OCI-LY1 (cell line): ENCODE data around the gene INPP5A.

Experiments
- H2AFZ ChIP-seq: fragments of 200-600 bp; sonication (generic), shearing (Covaris generic); 2 replicates; pipeline ENCODE4 v1.6.0; 2014; ENCODE audit warnings: antibody characterized with exemption, mild to moderate bottlenecking, low read length
- H3F3A ChIP-seq: fragments of 200-600 bp; sonication (generic), shearing (Covaris generic); 2 replicates; pipeline ENCODE4 v1.6.0; 2014; ENCODE audit warnings: mild to moderate bottlenecking, antibody characterized with exemption, low read length, moderate library complexity; ENCODE audit not compliant: insufficient read depth
- H3K27ac ChIP-seq: fragments of 200-600 bp; sonication (generic); 2 replicates; pipeline ENCODE4 v1.5.1; 2014; ENCODE audit warnings: low read length, mixed run types, mild to moderate bottlenecking, low read depth; ENCODE audit not compliant: poor library complexity, severe bottlenecking
- H3K27me3 ChIP-seq: fragments of 200-600 bp; sonication (generic); 2 replicates; pipeline ENCODE4 v1.6.0; 2014; ENCODE audit warnings: antibody characterized with exemption, mild to moderate bottlenecking, low read length, moderate library complexity; ENCODE audit not compliant: insufficient read depth
- H3K36me3 ChIP-seq: fragments of 200-600 bp; sonication (generic); 2 replicates; pipeline ENCODE4 v1.6.1; 2014; ENCODE audit warnings: mild to moderate bottlenecking, antibody characterized with exemption, low read length, moderate library complexity, mixed read lengths; ENCODE audit not compliant: insufficient read depth
- H3K4me1 ChIP-seq: fragments of 200-600 bp; sonication (generic); 2 replicates; pipeline ENCODE4 v1.5.1; 2014; ENCODE audit warnings: mild to moderate bottlenecking, low read length, moderate library complexity; ENCODE audit not compliant: insufficient read depth, severe bottlenecking
- H3K4me2 ChIP-seq: fragments of 200-600 bp; sonication (generic), shearing (Covaris generic); 2 replicates; pipeline ENCODE4 v1.6.1; 2014; ENCODE audit warnings: low read length
- H3K4me3 ChIP-seq: fragments of 200-600 bp; sonication (generic); 2 replicates; pipeline ENCODE4 v1.5.1; 2014; ENCODE audit warnings: low read length, low read depth, mild to moderate bottlenecking, mixed read lengths; ENCODE audit not compliant: poor library complexity, severe bottlenecking
- H3K79me2 ChIP-seq: fragments of 200-600 bp; shearing (Covaris generic); 2 replicates; pipeline ENCODE4 v1.6.1; 2016; ENCODE audit warnings: mixed run types, low read length, mixed read lengths; ENCODE audit not compliant: insufficient read depth
- H3K9ac ChIP-seq: fragments of 200-600 bp; sonication (generic), shearing (Covaris generic); 2 replicates; pipeline ENCODE4 v1.6.1; 2014; ENCODE audit warnings: mild to moderate bottlenecking, low read length, mixed read lengths
- H3K9me2 ChIP-seq: fragments of 200-600 bp; sonication (generic), shearing (Covaris generic); 2 replicates; pipeline ENCODE4 v1.6.1; 2014; ENCODE audit warnings: low read depth, mild to moderate bottlenecking, low read length, mixed read lengths
- H3K9me3 ChIP-seq: fragments of 200-600 bp; shearing (Covaris generic); 2 replicates; pipeline ENCODE4 v1.6.1; 2014; ENCODE audit warnings: low read length, mixed read lengths
- H4K20me1 ChIP-seq: fragments of 200-600 bp; sonication (generic), shearing (Covaris generic); 2 replicates; pipeline ENCODE4 v1.6.0; 2016; ENCODE audit warnings: mild to moderate bottlenecking, low read length; ENCODE audit not compliant: insufficient read depth
- EZH2 ChIP-seq: fragments of 200-600 bp; sonication (generic), shearing (Covaris generic); IDR thresholded peaks from 2 replicates; pipeline ENCODE4 v1.8.0; 2017; ENCODE audit warnings: borderline replicate concordance, mixed run types, mild to moderate bottlenecking, antibody characterized with exemption, low read length, moderate library complexity, mixed read lengths
- TF ChIP-seq, protein P1 (sequence below): fragments of 200-600 bp; sonication (generic), shearing (Covaris generic); IDR thresholded peaks from 2 replicates; pipeline ENCODE4 v1.5.1; 2017; ENCODE audit warnings: mild to moderate bottlenecking, antibody characterized with exemption, low read length, moderate library complexity, mixed read lengths

Gene INPP5A

GRCh38 chr10:132714986-132715775 is 177.6 kb downstream of the INPP5A start:
- H3K27ac ChIP-seq = no peak overlapping the region
- H3K9ac ChIP-seq = no peak overlapping the region
- no peak overlapping the region for H3K4me2 ChIP-seq

GRCh38 chr10:132715776-132716680 is 178.4 kb downstream of the INPP5A start:
- H3F3A ChIP-seq = no peaks in the 10 kb centered on the region
- H3K36me3 ChIP-seq = no peaks in the 10 kb centered on the region
- H3K79me2 ChIP-seq = no peaks in the 10 kb centered on the region
- H3K27ac ChIP-seq = no peak overlapping the region
- H3K9me2 ChIP-seq = no peaks in the 10 kb centered on the region
- H2AFZ ChIP-seq = no peak overlapping the region
- no peaks in the 10 kb centered on the region for H3K4me1 ChIP-seq
- no peak overlapping the region for H3K4me3 ChIP-seq
- H3K9me3 ChIP-seq = no peaks in the 10 kb centered on the region
- no peaks in the 10 kb centered on the region for H3K27me3 ChIP-seq
- TF ChIP-seq, protein P1, sequence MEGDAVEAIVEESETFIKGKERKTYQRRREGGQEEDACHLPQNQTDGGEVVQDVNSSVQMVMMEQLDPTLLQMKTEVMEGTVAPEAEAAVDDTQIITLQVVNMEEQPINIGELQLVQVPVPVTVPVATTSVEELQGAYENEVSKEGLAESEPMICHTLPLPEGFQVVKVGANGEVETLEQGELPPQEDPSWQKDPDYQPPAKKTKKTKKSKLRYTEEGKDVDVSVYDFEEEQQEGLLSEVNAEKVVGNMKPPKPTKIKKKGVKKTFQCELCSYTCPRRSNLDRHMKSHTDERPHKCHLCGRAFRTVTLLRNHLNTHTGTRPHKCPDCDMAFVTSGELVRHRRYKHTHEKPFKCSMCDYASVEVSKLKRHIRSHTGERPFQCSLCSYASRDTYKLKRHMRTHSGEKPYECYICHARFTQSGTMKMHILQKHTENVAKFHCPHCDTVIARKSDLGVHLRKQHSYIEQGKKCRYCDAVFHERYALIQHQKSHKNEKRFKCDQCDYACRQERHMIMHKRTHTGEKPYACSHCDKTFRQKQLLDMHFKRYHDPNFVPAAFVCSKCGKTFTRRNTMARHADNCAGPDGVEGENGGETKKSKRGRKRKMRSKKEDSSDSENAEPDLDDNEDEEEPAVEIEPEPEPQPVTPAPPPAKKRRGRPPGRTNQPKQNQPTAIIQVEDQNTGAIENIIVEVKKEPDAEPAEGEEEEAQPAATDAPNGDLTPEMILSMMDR = no peak
- no peak for TF ChIP-seq EZH2
- H4K20me1 ChIP-seq = no peaks in the 10 kb centered on the region
- no peak overlapping the region for H3K4me2 ChIP-seq
- H3K9ac ChIP-seq = no peak overlapping the region

More at GRCh38 chr10:132714986-132715775, 177.6 kb downstream of the INPP5A start:
- H3K36me3 ChIP-seq = no peaks in the 10 kb centered on the region
- H3K4me1 ChIP-seq = no peaks in the 10 kb centered on the region
- H3F3A ChIP-seq = no peaks in the 10 kb centered on the region
- H3K9me2 ChIP-seq = no peaks in the 10 kb centered on the region
- H3K4me3 ChIP-seq = no peak overlapping the region
- no peaks in the 10 kb centered on the region for H3K27me3 ChIP-seq
- TF ChIP-seq, protein P1 = no peak
- no peak for TF ChIP-seq EZH2
- no peaks in the 10 kb centered on the region for H3K79me2 ChIP-seq
- no peaks in the 10 kb centered on the region for H3K9me3 ChIP-seq
- H2AFZ ChIP-seq = no peak overlapping the region
- no peaks in the 10 kb centered on the region for H4K20me1 ChIP-seq

DNA sequence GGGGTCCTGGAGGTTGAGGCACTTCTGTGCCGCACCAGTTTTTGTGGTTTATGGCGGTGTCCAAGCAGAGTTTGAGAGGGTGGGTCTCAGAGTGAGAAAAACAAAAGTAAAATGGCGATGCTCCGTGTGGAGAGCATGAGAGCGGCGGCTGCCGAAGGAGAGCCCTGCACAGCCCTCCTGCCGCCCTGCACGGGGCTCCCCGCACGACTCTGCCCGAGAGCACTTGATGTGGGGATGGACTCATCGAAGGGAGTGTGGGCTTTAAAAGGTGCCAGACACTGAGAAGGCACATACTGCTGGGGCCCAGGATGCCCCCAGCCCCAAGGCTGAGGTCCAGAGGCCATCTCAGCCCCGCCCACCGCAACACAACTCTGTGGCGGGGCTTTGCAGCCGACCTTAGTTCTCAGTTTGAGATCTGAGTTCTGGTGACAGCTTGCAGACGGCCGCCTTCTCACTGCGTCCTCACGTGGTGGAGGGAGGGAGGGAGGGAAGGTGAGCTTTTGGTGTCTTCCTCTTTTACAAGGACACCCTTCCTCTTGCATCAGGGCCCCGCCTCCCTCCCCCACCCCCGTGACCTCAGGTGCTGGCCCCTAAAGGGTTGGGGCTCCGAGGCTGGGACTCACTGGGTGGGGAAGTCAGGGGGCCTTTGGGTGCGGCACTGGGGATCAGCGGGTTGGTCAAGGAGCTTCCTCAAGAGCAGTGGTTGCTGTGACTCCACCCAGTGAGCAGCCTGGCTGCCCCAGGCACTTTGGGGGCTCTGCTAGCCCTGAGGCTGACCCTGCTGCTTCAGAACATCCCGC is 179.3 kb downstream of the INPP5A start:
- Histone ChIP-seq H3K4me3 (no peak overlapping the region), H3F3A (no peaks in the 10 kb centered on the region), H2AFZ (no peak overlapping the region), H3K27me3 (no peaks in the 10 kb centered on the region), H3K9me2 (no peaks in the 10 kb centered on the region), H3K27ac (no peak overlapping the region), H3K9ac (no peak overlapping the region), H3K4me2 (no peak overlapping the region), H4K20me1 (no peaks in the 10 kb centered on the region), H3K9me3 (no peaks in the 10 kb centered on the region), H3K36me3 (no peaks in the 10 kb centered on the region), H3K4me1 (no peaks in the 10 kb centered on the region), H3K79me2 (no peaks in the 10 kb centered on the region)
- TF ChIP-seq, protein P1 = no peak
- no peak for TF ChIP-seq EZH2
